ENCODE measurements around the gene S1PR3.

Gene S1PR3

DNA sequence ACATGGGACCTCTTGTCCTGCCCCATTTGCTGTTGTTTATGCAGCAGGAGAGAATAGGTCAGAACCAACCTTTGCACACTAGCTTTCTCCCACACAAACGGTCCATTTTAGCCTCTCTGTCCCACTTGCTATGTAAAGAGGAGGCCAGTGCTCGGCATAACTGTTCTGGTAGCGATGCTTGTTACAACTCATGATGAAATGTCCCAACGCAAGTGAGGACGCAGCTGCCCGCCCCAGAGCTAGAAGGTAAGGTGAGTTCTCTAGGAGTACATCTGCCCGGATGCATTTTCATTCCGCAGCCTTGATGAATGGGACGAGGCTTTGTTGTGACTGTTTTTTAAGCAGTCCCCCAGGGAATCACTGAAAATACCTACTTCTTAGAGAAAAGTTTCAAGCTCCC, 14.1 kb downstream of the S1PR3 start:
- no peak for DNase-seq (ENCODE audit: low read depth)
- H3K4me3 ChIP-seq (ENCODE audit: low read depth, low read length), result no peak overlapping the region

DNA sequence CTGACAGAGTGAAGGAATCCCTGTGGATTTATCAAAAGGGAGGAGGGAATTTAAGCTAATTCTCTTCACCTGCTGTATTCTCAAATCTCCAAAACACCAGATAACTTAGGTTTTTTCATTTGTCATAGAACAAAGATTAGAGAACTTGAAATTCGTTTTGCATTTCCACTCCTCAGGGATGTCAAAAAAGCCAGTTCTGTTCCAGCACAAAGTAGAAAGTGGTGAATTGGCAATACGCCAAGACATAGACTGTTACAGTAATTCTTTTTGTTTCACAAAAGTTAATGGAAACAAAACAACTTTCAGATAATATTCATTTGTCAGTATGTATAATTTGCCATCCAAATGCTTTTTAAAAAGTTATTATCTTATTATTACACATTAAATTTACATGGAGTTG, 15.0 kb downstream of the S1PR3 start:
- DNase-seq (ENCODE audit: low read depth), result no peak
- no peak overlapping the region for H3K4me3 ChIP-seq (ENCODE audit: low read depth, low read length)

- H3K4me3 ChIP-seq (ENCODE audit: low read depth, low read length), result no peak overlapping the region
- DNase-seq (ENCODE audit: low read depth), result no peak
Measured at GRCh38 chr9:89006996-89007967, 16.0 kb downstream of the S1PR3 start.

- H3K4me3 ChIP-seq (ENCODE audit: low read depth, low read length), result no peak overlapping the region
Measured at GRCh38 chr9:89008055-89008743, 16.9 kb downstream of the S1PR3 start.

GRCh38 chr9:89008744-89009545, 17.7 kb downstream of the S1PR3 start:
- no peak for DNase-seq (ENCODE audit: low read depth)
- no peak overlapping the region for H3K4me3 ChIP-seq (ENCODE audit: low read depth, low read length)

More at GRCh38 chr9:89008055-89008743, 16.9 kb downstream of the S1PR3 start:
- DNase-seq (ENCODE audit: low read depth), result no peak

- DNase-seq (ENCODE audit: low read depth), result no peak
- H3K4me3 ChIP-seq (ENCODE audit: low read depth, low read length), result no peak overlapping the region
Measured at GRCh38 chr9:89009546-89009840, 18.2 kb downstream of the S1PR3 start.

DNA sequence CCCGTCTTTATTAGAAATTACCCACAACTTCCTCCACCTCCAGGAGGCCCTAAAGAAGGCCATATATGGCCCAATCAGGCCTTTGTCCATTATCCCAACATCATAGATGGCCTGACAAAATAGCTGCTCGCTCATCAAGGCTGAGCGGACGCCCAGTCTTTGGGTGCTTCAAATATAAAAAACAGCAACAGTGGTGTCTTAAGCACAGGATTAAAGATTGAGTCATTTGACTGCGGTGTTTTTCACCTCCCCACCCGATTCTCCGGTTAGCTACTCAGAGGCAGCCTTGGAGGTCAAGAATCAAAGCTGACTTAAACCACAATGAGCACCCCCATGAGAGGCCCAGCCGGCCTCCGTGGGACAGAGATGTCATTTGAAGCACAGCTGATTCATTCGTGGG, 18.8 kb downstream of the S1PR3 start:
- no peak overlapping the region for H3K4me3 ChIP-seq (ENCODE audit: low read depth, low read length)
- no peak for DNase-seq (ENCODE audit: low read depth)

DNA sequence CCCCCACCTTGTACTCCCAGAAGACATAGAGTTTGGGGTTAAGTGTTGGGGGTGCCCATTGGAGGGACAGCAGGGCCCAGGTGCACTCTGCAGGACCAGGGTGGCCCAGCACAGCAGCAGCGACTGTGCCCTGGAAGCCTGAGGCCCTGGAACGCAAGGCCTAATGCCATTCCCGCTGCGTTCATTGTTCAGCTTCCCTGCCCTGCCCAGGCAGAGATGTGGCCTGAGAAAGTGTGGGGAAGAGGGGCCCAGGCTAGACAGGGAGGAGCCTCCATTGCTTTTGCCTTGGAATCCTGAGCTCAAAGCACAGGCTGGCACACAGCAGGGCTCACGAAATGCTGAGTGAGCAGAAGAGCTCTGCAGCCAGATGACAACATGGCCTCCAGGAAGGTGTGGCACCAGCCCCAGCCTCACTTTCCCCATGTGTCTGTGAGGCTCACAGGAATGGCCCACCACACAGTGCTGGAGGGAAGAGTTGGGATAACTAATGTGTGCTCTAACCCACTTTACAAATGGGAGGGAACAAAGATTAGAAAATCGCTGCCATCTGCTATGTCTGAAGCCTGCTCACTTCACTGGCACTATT, 19.4 kb downstream of the S1PR3 start:
- no peak overlapping the region for H3K4me3 ChIP-seq (ENCODE audit: low read depth, low read length)
- no peak for DNase-seq (ENCODE audit: low read depth)

GRCh38 chr9:89011683-89012082, 20.4 kb downstream of the S1PR3 start:
- no peak overlapping the region for H3K4me3 ChIP-seq (ENCODE audit: low read depth, low read length)
- no peak for DNase-seq (ENCODE audit: low read depth)

- no peak for DNase-seq (ENCODE audit: low read depth)
- H3K4me3 ChIP-seq (ENCODE audit: low read depth, low read length), result no peak overlapping the region
Measured at GRCh38 chr9:89012294-89013042, 21.2 kb downstream of the S1PR3 start.

DNA sequence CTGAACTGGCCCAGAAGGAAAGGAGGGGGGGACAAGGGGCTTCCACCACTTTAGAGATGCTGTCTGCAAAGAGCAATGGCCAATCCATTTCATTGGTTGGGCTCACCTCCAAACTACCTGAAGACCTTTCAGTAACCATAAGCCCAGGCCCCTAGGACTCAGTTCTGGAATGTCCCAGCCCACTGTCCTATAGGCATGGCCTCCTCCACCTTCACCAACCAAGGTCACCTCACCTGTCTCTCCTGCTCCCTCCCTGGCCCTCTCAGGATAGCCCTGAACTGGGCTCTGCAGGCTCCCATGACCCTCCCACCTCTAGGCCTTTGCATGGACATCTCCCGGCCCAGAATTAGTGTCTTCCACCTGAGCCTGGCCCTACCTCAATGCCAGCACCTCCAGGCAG, 22.4 kb downstream of the S1PR3 start:
- H3K4me3 ChIP-seq (ENCODE audit: low read depth, low read length), result no peak overlapping the region
- no peak for DNase-seq (ENCODE audit: low read depth)

DNA sequence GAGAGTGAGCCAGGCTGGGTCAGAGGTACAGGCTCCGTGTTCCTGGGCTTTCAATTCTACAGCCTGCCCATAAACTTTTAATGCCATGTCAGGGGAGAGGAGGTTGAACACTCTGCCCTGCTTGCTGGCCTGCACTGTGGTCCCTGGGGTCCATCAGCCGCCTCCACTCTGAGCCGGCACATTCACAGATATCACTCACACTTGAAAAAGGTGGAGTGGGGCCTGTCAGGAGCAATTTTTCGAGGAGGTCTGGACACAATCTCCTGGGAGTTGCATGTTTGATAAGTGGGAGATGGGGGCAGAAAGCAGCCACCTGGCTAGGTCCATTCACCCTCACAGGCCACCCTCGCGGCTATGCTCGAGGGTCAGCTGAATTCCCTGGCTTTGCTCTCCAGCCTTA, 22.9 kb downstream of the S1PR3 start:
- DNase-seq (ENCODE audit: low read depth), result no peak
- no peak overlapping the region for H3K4me3 ChIP-seq (ENCODE audit: low read depth, low read length)

GRCh38 chr9:89015336-89015735, 24.1 kb downstream of the S1PR3 start:
- H3K4me3 ChIP-seq (ENCODE audit: low read depth, low read length), result no peak overlapping the region
- no peak for DNase-seq (ENCODE audit: low read depth)

DNA sequence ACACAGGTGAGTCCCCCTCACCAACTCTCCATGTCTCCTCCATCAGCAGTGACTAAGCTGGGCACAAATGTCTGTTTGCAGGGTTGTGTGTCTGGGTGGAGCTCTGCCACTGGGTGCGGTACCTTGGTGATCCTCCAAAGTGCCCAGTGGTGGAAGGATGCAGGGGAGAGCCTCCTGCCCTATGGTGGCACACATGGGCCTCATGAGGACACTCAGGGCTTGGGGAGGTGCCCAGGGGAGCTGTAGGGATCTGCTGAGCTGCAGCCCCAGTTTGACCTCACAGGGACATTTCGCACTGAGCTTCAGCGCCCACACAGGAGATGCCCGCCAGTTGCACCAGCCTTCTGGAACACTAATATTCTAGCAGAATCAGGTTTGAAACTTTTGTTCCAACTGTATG, 29.5 kb downstream of the S1PR3 start:
- H3K4me3 ChIP-seq (ENCODE audit: low read depth, low read length), result no peak overlapping the region
- DNase-seq (ENCODE audit: low read depth), result no peak

DNA sequence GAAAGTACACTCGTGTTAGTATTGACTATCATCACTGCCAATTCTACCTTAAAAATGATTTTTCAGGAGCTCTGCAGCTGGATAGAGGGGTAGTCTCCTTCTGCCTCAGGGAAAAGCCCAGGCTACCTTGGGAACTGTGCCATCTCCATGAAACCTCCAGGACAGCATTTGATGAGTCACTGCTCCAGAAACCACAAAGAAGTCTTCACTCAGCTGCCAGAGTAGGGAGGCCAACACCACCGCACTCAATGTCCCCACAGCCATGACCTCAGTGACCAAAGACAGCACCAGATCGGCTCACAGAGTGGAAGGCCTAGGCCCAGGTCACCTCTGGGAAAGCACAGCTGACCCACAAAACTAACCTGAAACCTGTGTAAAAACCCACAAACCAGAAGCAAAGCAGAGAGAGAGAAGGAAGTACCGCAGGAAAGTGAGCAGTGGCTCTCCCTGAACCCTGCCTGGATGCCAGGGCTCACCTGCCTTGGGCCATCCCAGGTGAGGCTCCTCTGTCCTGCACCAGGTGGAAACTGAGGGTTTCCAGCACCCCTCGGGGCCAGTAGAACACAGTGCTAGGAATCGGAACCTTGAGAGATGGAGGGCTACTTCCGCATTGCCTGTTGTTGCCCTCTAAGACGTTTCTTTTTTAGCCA, 30.0 kb downstream of the S1PR3 start:
- H3K4me3 ChIP-seq (ENCODE audit: low read depth, low read length), result no peak overlapping the region
- peak; percentile 79 for DNase-seq (ENCODE audit: low read depth)

- H3K4me3 ChIP-seq (ENCODE audit: low read depth, low read length), result no peak overlapping the region
- DNase-seq (ENCODE audit: low read depth), result no peak
Measured at GRCh38 chr9:89022001-89022759, 30.9 kb downstream of the S1PR3 start.

- no peak overlapping the region for H3K4me3 ChIP-seq (ENCODE audit: low read depth, low read length)
- DNase-seq (ENCODE audit: low read depth), result no peak
Measured at GRCh38 chr9:89022902-89023301, 31.6 kb downstream of the S1PR3 start.

DNA sequence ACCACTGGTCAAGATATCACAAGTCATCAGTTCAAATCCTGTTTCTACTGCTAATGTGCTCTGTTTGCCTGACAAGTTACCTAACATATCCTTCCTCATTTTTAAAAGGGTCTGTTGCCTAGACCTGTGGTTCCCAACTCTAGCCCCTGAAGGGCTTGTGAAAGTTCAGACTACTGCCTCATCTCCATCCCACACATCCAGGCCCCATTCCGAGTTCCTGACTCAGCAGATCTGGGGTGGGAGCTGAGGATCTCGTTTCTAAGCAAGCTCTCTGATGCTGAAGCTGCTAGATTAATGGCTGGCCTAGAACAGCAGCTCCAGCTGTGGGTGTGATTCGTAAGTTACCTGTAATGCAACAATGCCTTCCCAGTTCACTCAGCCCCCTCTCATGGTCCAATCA, 32.5 kb downstream of the S1PR3 start:
- H3K4me3 ChIP-seq (ENCODE audit: low read depth, low read length), result no peak overlapping the region
- no peak for DNase-seq (ENCODE audit: low read depth)

Measured in skeletal muscle cell (primary cell).